Activated CD8-positive, alpha-beta memory T cell treated with anti-CD3 and anti-CD28 coated beads, Interleukin-2, amount 50 U/mL, for 24 hours (primary cell): ENCODE data around the gene RGN.
"Not testable (repeated sequence)": the region's sequence is repeated elsewhere in the genome, so short reads cannot be mapped to it uniquely, and the experiment has no call there.

ENCODE experiments used
- DNase-seq: peaks from one replicate; pipeline ENCODE4 v3.0.0-alpha.2; 2020; ENCODE audit errors: extremely low read depth

Gene RGN

GRCh38 chrX:47116551-47117110 lies 38.4 kb downstream of the RGN start:
- not testable (repeated sequence) for DNase-seq

GRCh38 chrX:47124466-47124865 lies 46.2 kb downstream of the RGN start:
- not testable (repeated sequence) for DNase-seq

- DNase-seq = peak; percentile 69
Observed at GRCh38 chrX:47129157-47129898, 51.1 kb downstream of the RGN start.

GRCh38 chrX:47129899-47130358 lies 51.7 kb downstream of the RGN start:
- DNase-seq = no peak

- DNase-seq = no peak
Observed at GRCh38 chrX:47133493-47133892, 55.2 kb downstream of the RGN start.

GRCh38 chrX:47135650-47136049 lies 57.4 kb downstream of the RGN start:
- not testable (repeated sequence) for DNase-seq

- no peak for DNase-seq
Observed at GRCh38 chrX:47138171-47138570, 59.9 kb downstream of the RGN start.
